A549 (cell line): ENCODE results near the gene KCNE2. TPM values are rescaled to one million over a fixed set of nuclear protein-coding genes. Genes with fewer than 3 reads are reported as not detected.
"Not testable (repeated sequence)": the region's sequence is repeated elsewhere in the genome, so short reads cannot be mapped to it uniquely, and the experiment has no call there.

Source experiments
- ATAC-seq, 2 experiments: fragments of 200-7000 bp in 1 of 2; fragments of >200 bp in 1 of 2; cut with Nextera tagmentation in 1 of 2; cut with Tn5 transposase in 1 of 2; 3 replicates each; pipeline versions ENCODE4 v1.8.0 to v1.9.1; 2018 to 2020; ENCODE audit warnings: mild to moderate bottlenecking in 1 of 2, moderate library complexity in 1 of 2
- CTCF ChIA-PET: fragments of 300-600 bp; sonication (Branson Sonifier 250); formaldehyde crosslinking; extraction: SDS; loops from one replicate; lab custom pipeline; 2021; ENCODE audit warnings: antibody characterized with exemption, inconsistent platforms; lab: Yijun Ruan, JAX
- POLR2A ChIA-PET: fragments of 350-600 bp; formaldehyde crosslinking; extraction: SDS; loops from one replicate; lab custom pipeline; 2021; ENCODE audit warnings: antibody characterized with exemption, inconsistent platforms; lab: Yijun Ruan, JAX
- DNase-seq, 2 experiments: peaks; one replicate each; pipeline versions ENCODE4 v3.0.0 to v3.0.0-alpha.2; 2011 to 2016; ENCODE audit warnings: low read depth in 1 of 2, low spot score in 1 of 2
- FAIRE-seq: peaks from 2 replicates; lab custom pipeline; 2011; peaks lifted over from hg19 to GRCh38; lab: Jason Lieb, UNC
- H3K27ac ChIP-seq, 2 experiments: fragments of >200 bp; sonication (Bioruptor Twin); formaldehyde crosslinking; 3 replicates each; pipeline ENCODE4 v1.5.1; 2016 to 2017
- H3K4me1 ChIP-seq: fragments of >200 bp; sonication (Bioruptor Twin); formaldehyde crosslinking; 3 replicates; pipeline ENCODE4 v1.6.1; 2016
- H3K4me2 ChIP-seq: fragments of >200 bp; sonication (Bioruptor Twin); formaldehyde crosslinking; 3 replicates; pipeline ENCODE4 v1.6.1; 2016
- H3K4me3 ChIP-seq: fragments of >200 bp; sonication (Bioruptor Twin); formaldehyde crosslinking; 3 replicates; pipeline ENCODE4 v1.5.1; 2016
- H3K9me3 ChIP-seq: fragments of >200 bp; sonication (Bioruptor Twin); formaldehyde crosslinking; 3 replicates; pipeline ENCODE4 v1.6.1; 2016
- CBX2 ChIP-seq: fragments of 200-600 bp; sonication (generic); IDR thresholded peaks from 2 replicates; pipeline ENCODE4 v1.6.1; 2016; ENCODE audit warnings: low read depth, mild to moderate bottlenecking, borderline replicate concordance
- CHD2 ChIP-seq: fragments of 150-350 bp; IDR thresholded peaks from 2 replicates; pipeline ENCODE4 v1.6.1; 2014; ENCODE audit warnings: low read length; ENCODE audit not compliant: partially characterized antibody
- CHD4 ChIP-seq: fragments of 200-600 bp; sonication (generic); IDR thresholded peaks from 2 replicates; pipeline ENCODE4 v1.6.1; 2016; ENCODE audit warnings: antibody characterized with exemption, mild to moderate bottlenecking, borderline replicate concordance
- E2F6 ChIP-seq: IDR thresholded peaks from 2 replicates; pipeline ENCODE4 v1.6.1; 2012; ENCODE audit warnings: low read depth, borderline replicate concordance
- EHF ChIP-seq: fragments of 250-450 bp; sonication (Bioruptor Pico); IDR thresholded peaks from 2 replicates; pipeline ENCODE4 v1.5.0; 2020; ENCODE audit warnings: mild to moderate bottlenecking
- EP300 ChIP-seq, 2 experiments: fragments of >200 bp; sonication (Bioruptor Twin); formaldehyde crosslinking; IDR thresholded peaks; 2 replicates in 1 of 2; 3 replicates in 1 of 2; pipeline ENCODE4 v1.6.1; 2016 to 2017
- FOSB ChIP-seq: fragments of 250-450 bp; sonication (Bioruptor Pico); IDR thresholded peaks from 2 replicates; pipeline ENCODE4 v1.5.0; 2020; ENCODE audit warnings: mild to moderate bottlenecking, moderate library complexity
- FOXS1 ChIP-seq: fragments of 250-450 bp; sonication (Bioruptor Pico); IDR thresholded peaks from 2 replicates; pipeline ENCODE4 v1.5.0; 2020; ENCODE audit warnings: mild to moderate bottlenecking, moderate library complexity
- HMGXB4 ChIP-seq: fragments of 250-450 bp; sonication (Bioruptor Pico); IDR thresholded peaks from 2 replicates; pipeline ENCODE4 v1.5.0; 2021; ENCODE audit warnings: mild to moderate bottlenecking, moderate library complexity, borderline replicate concordance
- MYC ChIP-seq: IDR thresholded peaks from 2 replicates; pipeline ENCODE4 v1.6.1; 2012; ENCODE audit warnings: mild to moderate bottlenecking, inconsistent platforms, low read length, improper control_type of control experiment, borderline replicate concordance
- NPAS2 ChIP-seq: fragments of 250-450 bp; sonication (Bioruptor Pico); IDR thresholded peaks from 2 replicates; pipeline ENCODE4 v1.8.0; 2022; ENCODE audit warnings: mild to moderate bottlenecking, moderate library complexity, borderline replicate concordance
- PHF8 ChIP-seq: fragments of 200-600 bp; sonication (generic); IDR thresholded peaks from 2 replicates; pipeline ENCODE4 v1.6.1; 2016; ENCODE audit warnings: low read depth, mild to moderate bottlenecking, antibody characterized with exemption, moderate library complexity, borderline replicate concordance
- RCOR1 ChIP-seq: fragments of 150-350 bp; IDR thresholded peaks from 2 replicates; pipeline ENCODE4 v1.6.1; 2014; ENCODE audit warnings: antibody characterized with exemption, low read length, low read depth
- ZFP36 ChIP-seq: fragments of 450-650 bp; IDR thresholded peaks from 2 replicates; pipeline ENCODE4 v1.6.1; 2014; ENCODE audit warnings: borderline replicate concordance; ENCODE audit not compliant: partially characterized antibody
- ZSCAN20 ChIP-seq: fragments of 250-450 bp; sonication (Bioruptor Pico); IDR thresholded peaks from 2 replicates; pipeline ENCODE4 v1.8.0; 2022; ENCODE audit warnings: mild to moderate bottlenecking, moderate library complexity
- WGBS: methylation state at CpG from one replicate; pipeline ENCODE4 v1.1.6; 2017; ENCODE audit errors: missing lambda C conversion rate; 5-methylcytosine and 5-hydroxymethylcytosine counted together
- polyA plus RNA-seq, 4 experiments: library from polyadenylated mRNA; depleted of rRNA in 3 of 4; stranded (reverse); fragments of >200 nt; fragmentation: RNase III in 1 of 4; extraction: RNeasy Plus Mini Kit Qiagen cat#74134 plus additional on column Dnase treatment in 1 of 4; gene quantifications; 2 replicates in 3 of 4; 3 replicates in 1 of 4; pipeline ENCODE4 v1.2.3, GENCODE V29; 2011 to 2017
- TF ChIP-seq, protein P1 (sequence below): fragments of 150-350 bp; IDR thresholded peaks from 2 replicates; pipeline ENCODE4 v1.6.1; 2014; ENCODE audit warnings: low read depth, mild to moderate bottlenecking, low read length
- TF ChIP-seq, protein P2 (sequence below): fragments of 250-450 bp; sonication (Bioruptor Pico); IDR thresholded peaks from 2 replicates; pipeline ENCODE4 v1.5.0; 2020; ENCODE audit warnings: low read depth, mild to moderate bottlenecking, moderate library complexity

Gene KCNE2
- polyA plus RNA-seq, 2 of the 4 experiments (the other 2 are of a cell fraction), result not detected

GRCh38 chr21:34369741-34370140 lies 5.9 kb downstream of the KCNE2 start:
- H3K27ac ChIP-seq, result no peak overlapping the region
- no peak for DNase-seq
- H3K9me3 ChIP-seq, result no peaks in the 10 kb centered on the region
- 0 out of 3 replicates have a peak, but pooled peaks cover 4% of the 10 kb centered on the region for H3K4me1 ChIP-seq
- WGBS, result 8% methylated on average over 1 of the region's 1 CpG
- FAIRE-seq, result no peak
- POLR2A ChIA-PET, result no interaction called here
- ATAC-seq, result no peak
- CTCF ChIA-PET, result no interaction called here
- no peak overlapping the region for H3K4me3 ChIP-seq
- TF ChIP-seq EHF (CRISPR knock-in tag) (no peak), MYC (no peak), E2F6 (no peak), FOSB (CRISPR knock-in tag) (no peak), ZSCAN20 (CRISPR knock-in tag) (no peak), NPAS2 (no peak), EP300 (IDR thresholded peaks at IDR 0.05) (no peak), HMGXB4 (CRISPR knock-in tag) (no peak), RCOR1 (no peak)
- TF ChIP-seq, protein P1, sequence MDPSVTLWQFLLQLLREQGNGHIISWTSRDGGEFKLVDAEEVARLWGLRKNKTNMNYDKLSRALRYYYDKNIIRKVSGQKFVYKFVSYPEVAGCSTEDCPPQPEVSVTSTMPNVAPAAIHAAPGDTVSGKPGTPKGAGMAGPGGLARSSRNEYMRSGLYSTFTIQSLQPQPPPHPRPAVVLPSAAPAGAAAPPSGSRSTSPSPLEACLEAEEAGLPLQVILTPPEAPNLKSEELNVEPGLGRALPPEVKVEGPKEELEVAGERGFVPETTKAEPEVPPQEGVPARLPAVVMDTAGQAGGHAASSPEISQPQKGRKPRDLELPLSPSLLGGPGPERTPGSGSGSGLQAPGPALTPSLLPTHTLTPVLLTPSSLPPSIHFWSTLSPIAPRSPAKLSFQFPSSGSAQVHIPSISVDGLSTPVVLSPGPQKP, result no peak
- TF ChIP-seq, protein P2, sequence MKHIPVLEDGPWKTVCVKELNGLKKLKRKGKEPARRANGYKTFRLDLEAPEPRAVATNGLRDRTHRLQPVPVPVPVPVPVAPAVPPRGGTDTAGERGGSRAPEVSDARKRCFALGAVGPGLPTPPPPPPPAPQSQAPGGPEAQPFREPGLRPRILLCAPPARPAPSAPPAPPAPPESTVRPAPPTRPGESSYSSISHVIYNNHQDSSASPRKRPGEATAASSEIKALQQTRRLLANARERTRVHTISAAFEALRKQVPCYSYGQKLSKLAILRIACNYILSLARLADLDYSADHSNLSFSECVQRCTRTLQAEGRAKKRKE (CRISPR knock-in tag), result no peak
- H3K4me2 ChIP-seq, result no peak overlapping the region

DNA sequence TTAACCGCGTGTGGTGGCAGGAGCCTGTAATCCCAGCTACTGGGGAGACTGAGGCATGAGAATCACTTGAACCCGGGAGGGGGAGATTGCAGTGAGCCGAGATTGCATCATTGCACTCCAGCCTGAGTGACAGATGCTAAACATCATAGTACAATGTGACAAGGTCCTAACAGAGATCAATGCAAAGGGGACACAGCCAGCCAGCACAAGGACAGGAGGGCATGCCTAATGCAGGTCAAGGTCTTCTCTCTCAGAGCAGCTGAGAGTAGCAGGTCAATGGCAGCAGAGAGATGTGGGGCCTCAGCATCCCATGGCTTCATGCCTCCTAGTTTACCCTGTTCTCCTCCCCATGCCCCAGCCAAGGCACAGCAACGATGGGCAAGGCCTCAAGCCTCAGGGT lies 8.5 kb downstream of the KCNE2 start:
- no peaks in the 10 kb centered on the region for H3K4me1 ChIP-seq
- no peak for FAIRE-seq
- CTCF ChIA-PET, result interaction anchor here (1.1 to 2.3 kb wide), 3 partner anchors 10 to 258 kb away, joined by 3 to 10 read pairs (median 3); no protein-coding TSS in a partner anchor
- no peak overlapping the region for H3K4me3 ChIP-seq
- no peaks in the 10 kb centered on the region for H3K9me3 ChIP-seq
- no peak for TF ChIP-seq ZFP36
- TF ChIP-seq EHF (CRISPR knock-in tag), result no peak
- no peak for TF ChIP-seq CHD2
- no peak for TF ChIP-seq FOXS1 (CRISPR knock-in tag)
- no peak for TF ChIP-seq PHF8
- no peak for TF ChIP-seq CBX2
- TF ChIP-seq CHD4, result no peak
- no peak for TF ChIP-seq ZSCAN20 (CRISPR knock-in tag)
- TF ChIP-seq, all 56 proteins: peak for 0
- POLR2A ChIA-PET, result no interaction called here
- DNase-seq (no peak), ATAC-seq (no peak)
- Histone ChIP-seq H3K27ac (no peak overlapping the region), H3K4me2 (no peak overlapping the region)
- WGBS, result 60% methylated on average over 5 of the region's 5 CpGs

- H3K4me3 ChIP-seq, DNase-seq, ATAC-seq, H3K4me2 ChIP-seq, H3K9me3 ChIP-seq, FAIRE-seq, POLR2A ChIA-PET, H3K27ac ChIP-seq, H3K4me1 ChIP-seq: not testable (repeated sequence)
- CTCF ChIA-PET, result interaction anchor here (1.3 kb wide), 1 partner anchor 451 kb away, joined by 4 read pairs; no protein-coding TSS in a partner anchor
- no CpG with 5 or more reads among the region's 8 CpGs for WGBS
These were observed 10.7 kb downstream of the KCNE2 start for GRCh38 chr21:34374462-34374861.

DNA sequence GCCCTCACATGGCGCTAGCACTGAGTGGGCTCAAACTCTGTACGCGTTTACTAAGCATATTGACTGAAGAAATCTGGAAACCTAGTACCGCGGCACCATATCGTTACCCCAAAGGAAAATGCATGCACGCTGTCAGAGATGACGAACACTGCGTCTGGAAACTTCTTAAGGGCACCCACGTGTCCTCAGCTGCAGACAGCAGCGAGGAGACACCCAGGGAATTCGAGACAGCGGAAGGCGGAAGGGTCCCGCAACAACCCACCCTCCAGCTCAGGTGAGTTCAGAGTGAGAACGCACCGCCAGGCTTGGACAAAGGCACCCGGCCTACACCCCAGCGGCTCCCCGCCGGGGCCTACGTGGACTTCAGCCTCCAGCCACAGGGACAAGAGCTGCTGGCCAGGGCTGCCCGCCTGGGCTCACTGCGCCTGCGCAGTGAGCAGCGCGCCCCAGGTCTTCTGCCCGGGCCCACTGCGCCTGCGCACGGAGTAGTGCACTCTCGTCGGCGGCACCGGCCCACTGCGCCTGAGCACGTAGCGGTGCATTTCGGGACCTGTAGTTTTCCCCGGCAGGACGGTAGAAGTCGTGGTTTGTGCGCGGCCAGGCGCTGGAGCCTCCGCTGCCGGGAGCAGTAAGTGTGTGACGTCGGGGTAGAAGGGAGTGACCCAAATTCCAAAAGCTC lies 11.3 kb downstream of the KCNE2 start, which contains the start of gene SMIM11:
SMIM11 (plus strand) TSS at position 568 of the 679 bp plus-strand sequence. CDS start 3,998 bp downstream, outside the sequence.
- FAIRE-seq, CTCF ChIA-PET, POLR2A ChIA-PET, H3K27ac ChIP-seq, H3K4me1 ChIP-seq, DNase-seq, H3K9me3 ChIP-seq, H3K4me2 ChIP-seq, H3K4me3 ChIP-seq: not testable (repeated sequence)
- no CpG with 5 or more reads among the region's 49 CpGs for WGBS
- ATAC-seq, result peak; percentile 99 to 100

- DNase-seq, H3K9me3 ChIP-seq, FAIRE-seq, POLR2A ChIA-PET, H3K4me1 ChIP-seq, H3K4me2 ChIP-seq, H3K27ac ChIP-seq, H3K4me3 ChIP-seq, CTCF ChIA-PET: not testable (repeated sequence)
- ATAC-seq, result peak; percentile 86 to 92
- WGBS, result no CpG with 5 or more reads among the region's 33 CpGs
These were observed 11.8 kb downstream of the KCNE2 start for GRCh38 chr21:34375619-34375972.

- H3K4me1 ChIP-seq, DNase-seq, H3K4me2 ChIP-seq, POLR2A ChIA-PET, CTCF ChIA-PET, H3K27ac ChIP-seq, H3K4me3 ChIP-seq, ATAC-seq, FAIRE-seq, H3K9me3 ChIP-seq: not testable (repeated sequence)
- WGBS, result no CpG with 5 or more reads among the region's 2 CpGs
These were observed 19.3 kb downstream of the KCNE2 start for GRCh38 chr21:34383138-34383537.
